M059J (cell line): ENCODE results near the gene TMEM151B. TPM values are rescaled to one million over a fixed set of nuclear protein-coding genes. Genes with fewer than 3 reads are reported as not detected.

ENCODE experiments used
- total RNA-seq: library from RNA; depleted of rRNA; stranded (reverse); fragments of >200 nt; shearing (Covaris generic); gene quantifications from 2 replicates; pipeline ENCODE4 v1.2.3, GENCODE V29; 2014; rRNA removed

The TMEM151B gene
- total RNA-seq, 1 experiment from 2014 or later: not detected

Other genes starting within 250 kb of the TMEM151B start
- gene MRPL14, start 143.0 kb upstream of the TMEM151B start, total RNA-seq: 100 and 111 TPM in 2 replicates
- 32.8 and 45.0 TPM in 2 replicates for gene TMEM63B, start 142.9 kb upstream of the TMEM151B start, total RNA-seq
- not detected in 2 replicates for gene CAPN11, start 111.6 kb upstream of the TMEM151B start, total RNA-seq
- not detected in 2 replicates for gene MYMX, start 53.5 kb upstream of the TMEM151B start, total RNA-seq
- gene SLC29A1, start 46.9 kb upstream of the TMEM151B start, total RNA-seq: 27.4 and 31.1 TPM in 2 replicates
- gene HSP90AB1, start 23.3 kb upstream of the TMEM151B start, total RNA-seq: 1,284 and 1,407 TPM in 2 replicates
- gene SLC35B2, start 12.9 kb upstream of the TMEM151B start, total RNA-seq: 205 and 215 TPM in 2 replicates
- 48.8 and 51.9 TPM in 2 replicates for gene NFKBIE, start 4.9 kb upstream of the TMEM151B start, total RNA-seq
- gene AARS2, start 42.9 kb downstream of the TMEM151B start, total RNA-seq: 7.3 and 19.0 TPM in 2 replicates
- not detected in 2 replicates for gene SPATS1, start 72.2 kb downstream of the TMEM151B start, total RNA-seq
- gene CDC5L, start 117.3 kb downstream of the TMEM151B start, total RNA-seq: 35.3 and 49.7 TPM in 2 replicates